Measurements from ENCODE around the gene USP17L21.
"Not testable (repeated sequence)": the region's sequence is repeated elsewhere in the genome, so short reads cannot be mapped to it uniquely, and the experiment has no call there.

Gene USP17L21, protein sequence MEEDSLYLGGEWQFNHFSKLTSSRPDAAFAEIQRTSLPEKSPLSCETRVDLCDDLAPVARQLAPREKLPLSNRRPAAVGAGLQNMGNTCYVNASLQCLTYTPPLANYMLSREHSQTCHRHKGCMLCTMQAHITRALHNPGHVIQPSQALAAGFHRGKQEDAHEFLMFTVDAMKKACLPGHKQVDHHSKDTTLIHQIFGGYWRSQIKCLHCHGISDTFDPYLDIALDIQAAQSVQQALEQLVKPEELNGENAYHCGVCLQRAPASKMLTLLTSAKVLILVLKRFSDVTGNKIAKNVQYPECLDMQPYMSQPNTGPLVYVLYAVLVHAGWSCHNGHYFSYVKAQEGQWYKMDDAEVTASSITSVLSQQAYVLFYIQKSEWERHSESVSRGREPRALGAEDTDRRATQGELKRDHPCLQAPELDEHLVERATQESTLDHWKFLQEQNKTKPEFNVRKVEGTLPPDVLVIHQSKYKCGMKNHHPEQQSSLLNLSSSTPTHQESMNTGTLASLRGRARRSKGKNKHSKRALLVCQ

DNA sequence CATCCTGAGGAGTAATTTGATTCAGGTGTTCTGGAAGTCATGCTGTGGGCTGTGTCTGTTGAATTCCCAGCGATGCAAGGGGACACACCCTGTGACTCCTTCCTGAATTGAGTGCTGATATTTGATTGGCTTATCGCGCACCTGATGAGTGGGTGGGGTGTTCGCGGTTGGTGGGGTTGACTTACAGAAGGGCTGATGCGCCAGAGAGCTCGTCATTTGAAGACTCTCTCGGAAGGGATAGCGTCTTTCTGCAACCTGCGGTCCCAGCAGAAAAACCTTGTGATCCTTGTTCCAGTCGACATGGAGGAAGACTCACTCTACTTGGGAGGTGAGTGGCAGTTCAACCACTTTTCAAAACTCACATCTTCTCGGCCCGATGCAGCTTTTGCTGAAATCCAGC lies at the start of gene USP17L21:
Gene USP17L21, plus strand, starts transcription at position 301 of the 400 bp plus-strand sequence. Its CDS starts 0 bp downstream, at position 301.
- H3K9me3 ChIP-seq (ENCODE audit: control insufficient read depth in 1 of 2, low read length in 2 of 2); H3K9ac ChIP-seq (ENCODE audit: low read depth in 1 of 2, low read length in 2 of 2); H3K27ac ChIP-seq (ENCODE audit: low read depth, low read length); H3K4me3 ChIP-seq (ENCODE audit: low read depth in 1 of 2, low read length in 2 of 2); H3K36me3 ChIP-seq (ENCODE audit: control insufficient read depth in 1 of 2, insufficient read depth in 2 of 2, low read length in 2 of 2); H3K4me1 ChIP-seq (ENCODE audit: control insufficient read depth in 1 of 2, insufficient read depth in 2 of 2, low read length in 2 of 2); H3K27me3 ChIP-seq (ENCODE audit: control insufficient read depth in 1 of 2, insufficient read depth in 2 of 2, low read length in 2 of 2): not testable (repeated sequence)

DNA sequence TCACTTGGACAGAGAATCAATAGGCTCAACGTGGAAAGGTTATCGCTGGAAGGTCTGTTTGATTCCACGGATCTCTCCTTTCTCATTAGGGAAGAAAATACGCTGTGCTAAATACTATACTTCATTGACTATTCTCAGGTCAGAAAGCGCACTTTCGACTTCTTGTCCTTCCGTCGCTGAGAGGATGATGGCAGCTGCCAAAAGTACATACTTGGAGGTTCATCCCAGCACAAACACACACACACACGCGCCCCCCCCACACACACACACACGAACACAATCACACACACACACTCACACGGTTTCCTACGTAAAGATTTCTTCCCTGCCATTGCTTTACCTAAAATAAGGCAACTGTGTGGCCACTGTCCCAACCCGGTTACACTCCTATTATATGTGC lies 48.0 kb upstream of the USP17L21 start:
- not testable (repeated sequence) for H3K4me3 ChIP-seq (ENCODE audit: low read depth in 1 of 2, low read length in 2 of 2); H3K4me1 ChIP-seq (ENCODE audit: control insufficient read depth in 1 of 2, insufficient read depth in 2 of 2, low read length in 2 of 2); H3K27ac ChIP-seq (ENCODE audit: low read depth, low read length); H3K27me3 ChIP-seq (ENCODE audit: control insufficient read depth in 1 of 2, insufficient read depth in 2 of 2, low read length in 2 of 2); H3K9me3 ChIP-seq (ENCODE audit: control insufficient read depth in 1 of 2, low read length in 2 of 2); H3K9ac ChIP-seq (ENCODE audit: low read depth in 1 of 2, low read length in 2 of 2); H3K36me3 ChIP-seq (ENCODE audit: control insufficient read depth in 1 of 2, insufficient read depth in 2 of 2, low read length in 2 of 2)

DNA sequence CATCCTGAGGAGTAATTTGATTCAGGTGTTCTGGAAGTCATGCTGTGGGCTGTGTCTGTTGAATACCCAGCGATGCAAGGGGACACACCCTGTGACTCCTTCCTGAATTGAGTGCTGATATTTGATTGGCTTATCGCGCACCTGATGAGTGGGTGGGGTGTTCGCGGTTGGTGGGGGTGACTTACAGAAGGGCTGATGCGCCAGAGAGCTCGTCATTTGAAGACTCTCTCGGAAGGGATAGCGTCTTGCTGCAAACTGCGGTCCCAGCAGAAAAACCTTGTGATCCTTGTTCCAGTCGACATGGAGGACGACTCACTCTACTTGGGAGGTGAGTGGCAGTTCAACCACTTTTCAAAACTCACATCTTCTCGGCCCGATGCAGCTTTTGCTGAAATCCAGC lies 47.6 kb upstream of the USP17L21 start, which contains the start of gene USP17L11:
Gene USP17L11, plus strand, starts transcription at position 301 of the 400 bp plus-strand sequence. Its CDS starts 0 bp downstream, at position 301.
- not testable (repeated sequence) for H3K27ac ChIP-seq (ENCODE audit: low read depth, low read length); H3K4me1 ChIP-seq (ENCODE audit: control insufficient read depth in 1 of 2, insufficient read depth in 2 of 2, low read length in 2 of 2); H3K4me3 ChIP-seq (ENCODE audit: low read depth in 1 of 2, low read length in 2 of 2); H3K27me3 ChIP-seq (ENCODE audit: control insufficient read depth in 1 of 2, insufficient read depth in 2 of 2, low read length in 2 of 2); H3K36me3 ChIP-seq (ENCODE audit: control insufficient read depth in 1 of 2, insufficient read depth in 2 of 2, low read length in 2 of 2); H3K9me3 ChIP-seq (ENCODE audit: control insufficient read depth in 1 of 2, low read length in 2 of 2); H3K9ac ChIP-seq (ENCODE audit: low read depth in 1 of 2, low read length in 2 of 2)

DNA sequence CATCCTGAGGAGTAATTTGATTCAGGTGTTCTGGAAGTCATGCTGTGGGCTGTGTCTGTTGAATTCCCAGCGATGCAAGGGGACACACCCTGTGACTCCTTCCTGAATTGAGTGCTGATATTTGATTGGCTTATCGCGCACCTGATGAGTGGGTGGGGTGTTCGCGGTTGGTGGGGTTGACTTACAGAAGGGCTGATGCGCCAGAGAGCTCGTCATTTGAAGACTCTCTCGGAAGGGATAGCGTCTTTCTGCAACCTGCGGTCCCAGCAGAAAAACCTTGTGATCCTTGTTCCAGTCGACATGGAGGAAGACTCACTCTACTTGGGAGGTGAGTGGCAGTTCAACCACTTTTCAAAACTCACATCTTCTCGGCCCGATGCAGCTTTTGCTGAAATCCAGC lies 42.8 kb upstream of the USP17L21 start, which contains the start of gene USP17L12:
Gene USP17L12, plus strand, starts transcription at position 301 of the 400 bp plus-strand sequence. Its CDS starts 0 bp downstream, at position 301.
- H3K4me1 ChIP-seq (ENCODE audit: control insufficient read depth in 1 of 2, insufficient read depth in 2 of 2, low read length in 2 of 2); H3K4me3 ChIP-seq (ENCODE audit: low read depth in 1 of 2, low read length in 2 of 2); H3K27ac ChIP-seq (ENCODE audit: low read depth, low read length); H3K27me3 ChIP-seq (ENCODE audit: control insufficient read depth in 1 of 2, insufficient read depth in 2 of 2, low read length in 2 of 2); H3K9me3 ChIP-seq (ENCODE audit: control insufficient read depth in 1 of 2, low read length in 2 of 2); H3K9ac ChIP-seq (ENCODE audit: low read depth in 1 of 2, low read length in 2 of 2); H3K36me3 ChIP-seq (ENCODE audit: control insufficient read depth in 1 of 2, insufficient read depth in 2 of 2, low read length in 2 of 2): not testable (repeated sequence)

DNA sequence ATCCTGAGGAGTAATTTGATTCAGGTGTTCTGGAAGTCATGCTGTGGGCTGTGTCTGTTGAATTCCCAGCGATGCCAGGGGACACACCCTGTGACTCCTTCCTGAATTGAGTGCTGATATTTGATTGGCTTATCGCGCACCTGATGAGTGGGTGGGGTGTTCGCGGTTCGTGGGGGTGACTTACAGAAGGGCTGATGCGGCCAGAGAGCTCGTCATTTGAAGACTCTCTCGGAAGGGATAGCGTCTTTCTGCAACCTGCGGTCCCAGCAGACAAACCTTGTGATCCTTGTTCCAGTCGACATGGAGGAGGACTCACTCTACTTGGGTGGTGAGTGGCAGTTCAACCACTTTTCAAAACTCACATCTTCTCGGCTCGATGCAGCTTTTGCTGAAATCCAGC lies 38.1 kb upstream of the USP17L21 start, which contains the start of gene USP17L13:
Gene USP17L13, plus strand, starts transcription at position 301 of the 400 bp plus-strand sequence. Its CDS starts 0 bp downstream, at position 301.
- not testable (repeated sequence) for H3K36me3 ChIP-seq (ENCODE audit: control insufficient read depth in 1 of 2, insufficient read depth in 2 of 2, low read length in 2 of 2); H3K9me3 ChIP-seq (ENCODE audit: control insufficient read depth in 1 of 2, low read length in 2 of 2)

DNA sequence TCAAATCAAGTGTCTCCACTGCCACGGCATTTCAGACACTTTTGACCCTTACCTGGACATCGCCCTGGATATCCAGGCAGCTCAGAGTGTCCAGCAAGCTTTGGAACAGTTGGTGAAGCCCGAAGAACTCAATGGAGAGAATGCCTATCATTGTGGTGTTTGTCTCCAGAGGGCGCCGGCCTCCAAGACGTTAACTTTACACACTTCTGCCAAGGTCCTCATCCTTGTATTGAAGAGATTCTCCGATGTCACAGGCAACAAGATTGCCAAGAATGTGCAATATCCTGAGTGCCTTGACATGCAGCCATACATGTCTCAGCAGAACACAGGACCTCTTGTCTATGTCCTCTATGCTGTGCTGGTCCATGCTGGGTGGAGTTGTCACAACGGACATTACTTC lies 32.4 kb upstream of the USP17L21 start:
- H3K9me3 ChIP-seq (ENCODE audit: control insufficient read depth in 1 of 2, low read length in 2 of 2); H3K27me3 ChIP-seq (ENCODE audit: control insufficient read depth in 1 of 2, insufficient read depth in 2 of 2, low read length in 2 of 2); H3K36me3 ChIP-seq (ENCODE audit: control insufficient read depth in 1 of 2, insufficient read depth in 2 of 2, low read length in 2 of 2); H3K9ac ChIP-seq (ENCODE audit: low read depth in 1 of 2, low read length in 2 of 2); H3K27ac ChIP-seq (ENCODE audit: low read depth, low read length); H3K4me1 ChIP-seq (ENCODE audit: control insufficient read depth in 1 of 2, insufficient read depth in 2 of 2, low read length in 2 of 2); H3K4me3 ChIP-seq (ENCODE audit: low read depth in 1 of 2, low read length in 2 of 2): not testable (repeated sequence)

More for the DNA sequence above, 38.1 kb upstream of the USP17L21 start, which contains the start of gene USP17L13:
- H3K27ac ChIP-seq (ENCODE audit: low read depth, low read length); H3K4me3 ChIP-seq (ENCODE audit: low read depth in 1 of 2, low read length in 2 of 2); H3K27me3 ChIP-seq (ENCODE audit: control insufficient read depth in 1 of 2, insufficient read depth in 2 of 2, low read length in 2 of 2); H3K4me1 ChIP-seq (ENCODE audit: control insufficient read depth in 1 of 2, insufficient read depth in 2 of 2, low read length in 2 of 2); H3K9ac ChIP-seq (ENCODE audit: low read depth in 1 of 2, low read length in 2 of 2): not testable (repeated sequence)

DNA sequence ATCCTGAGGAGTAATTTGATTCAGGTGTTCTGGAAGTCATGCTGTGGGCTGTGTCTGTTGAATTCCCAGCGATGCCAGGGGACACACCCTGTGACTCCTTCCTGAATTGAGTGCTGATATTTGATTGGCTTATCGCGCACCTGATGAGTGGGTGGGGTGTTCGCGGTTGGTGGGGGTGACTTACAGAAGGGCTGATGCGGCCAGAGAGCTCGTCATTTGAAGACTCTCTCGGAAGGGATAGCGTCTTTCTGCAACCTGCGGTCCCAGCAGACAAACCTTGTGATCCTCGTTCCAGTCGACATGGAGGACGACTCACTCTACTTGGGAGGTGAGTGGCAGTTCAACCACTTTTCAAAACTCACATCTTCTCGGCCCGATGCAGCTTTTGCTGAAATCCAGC lies 28.6 kb upstream of the USP17L21 start, which contains the start of gene USP17L15:
Gene USP17L15, plus strand, starts transcription at position 301 of the 400 bp plus-strand sequence. Its CDS starts 0 bp downstream, at position 301.
- H3K9me3 ChIP-seq (ENCODE audit: control insufficient read depth in 1 of 2, low read length in 2 of 2): not testable (repeated sequence)

DNA sequence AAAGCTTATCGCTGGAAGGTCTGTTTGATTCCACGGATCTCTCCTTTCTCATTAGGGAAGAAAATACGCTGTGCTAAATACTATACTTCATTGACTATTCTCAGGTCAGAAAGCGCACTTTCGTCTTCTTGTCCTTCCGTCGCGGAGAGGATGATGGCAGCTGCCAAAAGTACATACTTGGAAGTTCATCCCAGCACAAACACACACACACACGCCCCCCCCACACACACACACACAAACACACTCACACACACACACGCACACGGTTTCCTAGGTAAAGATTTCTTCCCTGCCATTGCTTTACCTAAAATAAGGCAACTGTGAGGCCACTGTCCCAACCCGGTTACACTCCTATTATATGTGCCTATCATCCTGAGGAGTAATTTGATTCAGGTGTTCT lies 24.2 kb upstream of the USP17L21 start:
- H3K4me1 ChIP-seq (ENCODE audit: control insufficient read depth in 1 of 2, insufficient read depth in 2 of 2, low read length in 2 of 2); H3K36me3 ChIP-seq (ENCODE audit: control insufficient read depth in 1 of 2, insufficient read depth in 2 of 2, low read length in 2 of 2); H3K4me3 ChIP-seq (ENCODE audit: low read depth in 1 of 2, low read length in 2 of 2); H3K9ac ChIP-seq (ENCODE audit: low read depth in 1 of 2, low read length in 2 of 2); H3K27me3 ChIP-seq (ENCODE audit: control insufficient read depth in 1 of 2, insufficient read depth in 2 of 2, low read length in 2 of 2); H3K27ac ChIP-seq (ENCODE audit: low read depth, low read length); H3K9me3 ChIP-seq (ENCODE audit: control insufficient read depth in 1 of 2, low read length in 2 of 2): not testable (repeated sequence)

More for the DNA sequence above, 28.6 kb upstream of the USP17L21 start, which contains the start of gene USP17L15:
- H3K4me1 ChIP-seq (ENCODE audit: control insufficient read depth in 1 of 2, insufficient read depth in 2 of 2, low read length in 2 of 2); H3K36me3 ChIP-seq (ENCODE audit: control insufficient read depth in 1 of 2, insufficient read depth in 2 of 2, low read length in 2 of 2); H3K4me3 ChIP-seq (ENCODE audit: low read depth in 1 of 2, low read length in 2 of 2); H3K9ac ChIP-seq (ENCODE audit: low read depth in 1 of 2, low read length in 2 of 2); H3K27ac ChIP-seq (ENCODE audit: low read depth, low read length); H3K27me3 ChIP-seq (ENCODE audit: control insufficient read depth in 1 of 2, insufficient read depth in 2 of 2, low read length in 2 of 2): not testable (repeated sequence)

DNA sequence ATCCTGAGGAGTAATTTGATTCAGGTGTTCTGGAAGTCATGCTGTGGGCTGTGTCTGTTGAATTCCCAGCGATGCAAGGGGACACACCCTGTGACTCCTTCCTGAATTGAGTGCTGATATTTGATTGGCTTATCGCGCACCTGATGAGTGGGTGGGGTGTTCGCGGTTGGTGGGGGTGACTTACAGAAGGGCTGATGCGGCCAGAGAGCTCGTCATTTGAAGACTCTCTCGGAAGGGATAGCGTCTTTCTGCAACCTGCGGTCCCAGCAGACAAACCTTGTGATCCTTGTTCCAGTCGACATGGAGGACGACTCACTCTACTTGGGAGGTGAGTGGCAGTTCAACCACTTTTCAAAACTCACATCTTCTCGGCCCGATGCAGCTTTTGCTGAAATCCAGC lies 19.1 kb upstream of the USP17L21 start, which contains the start of gene USP17L17:
Gene USP17L17, plus strand, starts transcription at position 301 of the 400 bp plus-strand sequence. Its CDS starts 0 bp downstream, at position 301.
- H3K4me1 ChIP-seq (ENCODE audit: control insufficient read depth in 1 of 2, insufficient read depth in 2 of 2, low read length in 2 of 2); H3K36me3 ChIP-seq (ENCODE audit: control insufficient read depth in 1 of 2, insufficient read depth in 2 of 2, low read length in 2 of 2); H3K4me3 ChIP-seq (ENCODE audit: low read depth in 1 of 2, low read length in 2 of 2); H3K9me3 ChIP-seq (ENCODE audit: control insufficient read depth in 1 of 2, low read length in 2 of 2); H3K27ac ChIP-seq (ENCODE audit: low read depth, low read length); H3K9ac ChIP-seq (ENCODE audit: low read depth in 1 of 2, low read length in 2 of 2); H3K27me3 ChIP-seq (ENCODE audit: control insufficient read depth in 1 of 2, insufficient read depth in 2 of 2, low read length in 2 of 2): not testable (repeated sequence)

DNA sequence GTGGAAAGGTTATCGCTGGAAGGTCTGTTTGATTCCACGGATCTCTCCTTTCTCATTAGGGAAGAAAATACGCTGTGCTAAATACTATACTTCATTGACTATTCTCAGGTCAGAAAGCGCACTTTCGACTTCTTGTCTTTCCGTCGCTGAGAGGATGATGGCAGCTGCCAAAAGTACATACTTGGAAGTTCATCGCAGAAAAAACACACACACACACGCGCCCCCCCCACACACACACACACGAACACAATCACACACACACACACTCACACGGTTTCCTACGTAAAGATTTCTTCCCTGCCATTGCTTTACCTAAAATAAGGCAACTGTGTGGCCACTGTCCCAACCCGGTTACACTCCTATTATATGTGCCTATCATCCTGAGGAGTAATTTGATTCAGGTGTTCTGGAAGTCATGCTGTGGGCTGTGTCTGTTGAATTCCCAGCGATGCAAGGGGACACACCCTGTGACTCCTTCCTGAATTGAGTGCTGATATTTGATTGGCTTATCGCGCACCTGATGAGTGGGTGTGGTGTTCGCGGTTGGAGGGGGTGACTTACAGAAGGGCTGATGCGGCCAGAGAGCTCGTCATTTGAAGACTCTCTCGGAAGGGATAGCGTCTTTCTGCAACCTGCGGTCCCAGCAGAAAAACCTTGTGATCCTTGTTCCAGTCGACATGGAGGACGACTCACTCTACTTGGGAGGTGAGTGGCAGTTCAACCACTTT lies 14.6 kb upstream of the USP17L21 start, which contains the start of gene USP17L18:
Gene USP17L18, plus strand, starts transcription at position 678 of the 728 bp plus-strand sequence. Its CDS starts 0 bp downstream, at position 678.
- H3K27me3 ChIP-seq (ENCODE audit: control insufficient read depth in 1 of 2, insufficient read depth in 2 of 2, low read length in 2 of 2); H3K27ac ChIP-seq (ENCODE audit: low read depth, low read length); H3K4me3 ChIP-seq (ENCODE audit: low read depth in 1 of 2, low read length in 2 of 2); H3K4me1 ChIP-seq (ENCODE audit: control insufficient read depth in 1 of 2, insufficient read depth in 2 of 2, low read length in 2 of 2); H3K9ac ChIP-seq (ENCODE audit: low read depth in 1 of 2, low read length in 2 of 2); H3K9me3 ChIP-seq (ENCODE audit: control insufficient read depth in 1 of 2, low read length in 2 of 2); H3K36me3 ChIP-seq (ENCODE audit: control insufficient read depth in 1 of 2, insufficient read depth in 2 of 2, low read length in 2 of 2): not testable (repeated sequence)

All from duodenal mucosa (tissue), 2 donors.